Neural progenitor cell (in vitro differentiated cells): ENCODE results near the gene TXNRD1. TPM values are rescaled to one million over a fixed set of nuclear protein-coding genes. Genes with fewer than 3 reads are reported as not detected.

ENCODE experiments used
- DNase-seq: peaks from one replicate; pipeline ENCODE4 v3.0.0-alpha.2; 2016; ENCODE audit warnings: low spot score
- H2AFZ ChIP-seq: fragments of 200-600 bp; sonication (generic); replicated peaks from 2 replicates; pipeline ENCODE4 v1.6.1; 2016; ENCODE audit warnings: antibody characterized with exemption
- H3F3A ChIP-seq: fragments of 200-600 bp; sonication (generic); 2 replicates; pipeline ENCODE4 v1.6.1; 2016; ENCODE audit warnings: antibody characterized with exemption, low read depth
- H3K27ac ChIP-seq: fragments of 200-600 bp; sonication (generic); 2 replicates; pipeline ENCODE4 v1.5.1; 2016; ENCODE audit warnings: mild to moderate bottlenecking
- H3K27me3 ChIP-seq: fragments of 200-600 bp; sonication (generic); 2 replicates; pipeline ENCODE4 v1.6.1; 2016; ENCODE audit warnings: mild to moderate bottlenecking, moderate library complexity
- H3K36me3 ChIP-seq: fragments of 200-600 bp; sonication (generic); 2 replicates; pipeline ENCODE4 v1.5.1; 2016
- H3K4me1 ChIP-seq: fragments of 200-600 bp; sonication (generic); 2 replicates; pipeline ENCODE4 v1.6.1; 2016; ENCODE audit warnings: mixed run types
- H3K4me2 ChIP-seq: fragments of 200-600 bp; sonication (generic); 2 replicates; pipeline ENCODE4 v1.6.1; 2016
- H3K4me3 ChIP-seq: fragments of 200-600 bp; sonication (generic); 2 replicates; pipeline ENCODE4 v1.5.1; 2016
- H3K79me2 ChIP-seq: fragments of 200-600 bp; sonication (generic); 2 replicates; pipeline ENCODE4 v1.6.1; 2016; ENCODE audit warnings: low read depth
- H3K9ac ChIP-seq: fragments of 200-600 bp; sonication (generic); 2 replicates; pipeline ENCODE4 v1.6.1; 2016
- H3K9me3 ChIP-seq: fragments of 200-600 bp; sonication (generic); 2 replicates; pipeline ENCODE4 v1.5.1; 2016; ENCODE audit warnings: low read depth
- H4K20me1 ChIP-seq: fragments of 200-600 bp; sonication (generic); 2 replicates; pipeline ENCODE4 v1.6.1; 2016; ENCODE audit warnings: low read depth
- H3K27ac Mint-ChIP-seq: 3 replicates; pipeline ENCODE4 v1.8.0; 2021; ENCODE audit warnings: mixed read lengths
- H3K27me3 Mint-ChIP-seq: 2 replicates; pipeline ENCODE4 v1.8.0; 2022; ENCODE audit warnings: low read depth, mild to moderate bottlenecking, inconsistent platforms, moderate library complexity, mixed read lengths; ENCODE audit not compliant: insufficient read depth
- H3K36me3 Mint-ChIP-seq: 3 replicates; pipeline ENCODE4 v1.8.0; 2021; ENCODE audit warnings: mixed read lengths
- H3K4me1 Mint-ChIP-seq: 3 replicates; pipeline ENCODE4 v1.8.0; 2021; ENCODE audit warnings: mixed read lengths
- H3K4me3 Mint-ChIP-seq: 3 replicates; pipeline ENCODE4 v1.8.0; 2021; ENCODE audit warnings: mild to moderate bottlenecking, moderate library complexity, mixed read lengths
- H3K9me3 Mint-ChIP-seq: 3 replicates; pipeline ENCODE4 v1.8.0; 2020; ENCODE audit warnings: mixed read lengths
- EZH2 ChIP-seq: fragments of 200-600 bp; sonication (generic); IDR thresholded peaks from 2 replicates; pipeline ENCODE4 v1.6.1; 2017; ENCODE audit warnings: antibody characterized with exemption, mild to moderate bottlenecking, moderate library complexity
- EZH2phosphoT487 ChIP-seq: fragments of 200-600 bp; sonication (generic); IDR thresholded peaks from 2 replicates; pipeline ENCODE4 v1.6.1; 2017; ENCODE audit warnings: antibody characterized with exemption
- total RNA-seq: library from RNA; depleted of rRNA; stranded (reverse); fragments of >200 nt; gene quantifications from 2 replicates; pipeline ENCODE4 v1.2.3, GENCODE V29; 2015; ENCODE audit warnings: low replicate concordance
- TF ChIP-seq, protein P1 (sequence below): fragments of 200-600 bp; sonication (generic); IDR thresholded peaks from 2 replicates; pipeline ENCODE4 v1.5.1; 2017; ENCODE audit warnings: antibody characterized with exemption, mild to moderate bottlenecking

TXNRD1 gene
- total RNA-seq, 1 donor from 2014 or later: 99.8 TPM

DNA sequence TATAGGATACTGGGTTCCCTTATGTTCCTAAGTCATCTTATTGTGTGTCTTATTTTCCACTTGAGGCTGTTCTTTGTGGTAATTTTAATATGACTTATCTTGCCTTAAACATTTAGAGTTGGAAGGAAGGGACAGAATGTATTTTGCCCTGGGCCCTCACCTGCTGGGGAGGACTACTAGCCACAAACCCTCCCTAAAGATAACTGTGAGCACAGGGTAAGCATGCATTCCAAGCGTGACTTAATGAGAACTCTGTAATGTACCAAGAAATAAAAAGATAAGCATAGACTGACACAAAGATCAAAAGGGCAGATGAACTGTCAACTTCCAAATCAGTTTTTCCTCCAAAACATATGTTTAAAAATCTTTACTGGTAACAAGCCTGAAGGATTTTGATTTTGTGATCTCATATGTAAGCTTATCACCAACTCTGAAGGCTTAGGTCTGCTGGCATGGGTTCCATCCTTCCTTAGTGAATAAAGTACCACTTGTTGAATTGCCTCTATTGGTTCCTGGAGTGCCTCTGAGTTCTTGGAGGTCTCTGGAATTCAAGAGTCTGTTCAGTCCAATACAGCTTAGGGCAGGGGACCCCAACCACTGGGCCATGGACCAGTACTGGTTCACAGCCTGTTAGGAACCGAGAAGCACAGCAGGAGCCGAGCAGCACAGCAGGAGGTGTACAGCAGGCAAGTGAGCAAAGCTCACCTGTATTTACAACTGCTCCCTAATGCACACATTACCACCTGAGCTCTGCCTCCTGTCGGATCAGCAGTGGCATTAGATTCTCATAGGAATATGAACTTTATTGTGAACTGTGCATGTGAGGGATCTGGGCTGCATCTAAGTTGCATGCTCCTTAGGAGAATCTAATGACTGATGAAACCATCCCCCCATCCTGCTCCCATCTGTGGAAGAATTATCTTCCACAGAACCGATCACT, 47.8 kb upstream of the TXNRD1 start:
- Mint-ChIP-seq H3K27me3 (peaks cover 2% of the 10 kb centered on the region), H3K27ac (peak overlapping the region; percentile 69), H3K4me1 (peaks cover 18% of the 10 kb centered on the region), H3K9me3 (no peaks in the 10 kb centered on the region), H3K36me3 (peaks cover 2% of the 10 kb centered on the region), H3K4me3 (no peak overlapping the region)
- TF ChIP-seq EZH2phosphoT487 (no peak), EZH2 (no peak)
- TF ChIP-seq, protein P1, sequence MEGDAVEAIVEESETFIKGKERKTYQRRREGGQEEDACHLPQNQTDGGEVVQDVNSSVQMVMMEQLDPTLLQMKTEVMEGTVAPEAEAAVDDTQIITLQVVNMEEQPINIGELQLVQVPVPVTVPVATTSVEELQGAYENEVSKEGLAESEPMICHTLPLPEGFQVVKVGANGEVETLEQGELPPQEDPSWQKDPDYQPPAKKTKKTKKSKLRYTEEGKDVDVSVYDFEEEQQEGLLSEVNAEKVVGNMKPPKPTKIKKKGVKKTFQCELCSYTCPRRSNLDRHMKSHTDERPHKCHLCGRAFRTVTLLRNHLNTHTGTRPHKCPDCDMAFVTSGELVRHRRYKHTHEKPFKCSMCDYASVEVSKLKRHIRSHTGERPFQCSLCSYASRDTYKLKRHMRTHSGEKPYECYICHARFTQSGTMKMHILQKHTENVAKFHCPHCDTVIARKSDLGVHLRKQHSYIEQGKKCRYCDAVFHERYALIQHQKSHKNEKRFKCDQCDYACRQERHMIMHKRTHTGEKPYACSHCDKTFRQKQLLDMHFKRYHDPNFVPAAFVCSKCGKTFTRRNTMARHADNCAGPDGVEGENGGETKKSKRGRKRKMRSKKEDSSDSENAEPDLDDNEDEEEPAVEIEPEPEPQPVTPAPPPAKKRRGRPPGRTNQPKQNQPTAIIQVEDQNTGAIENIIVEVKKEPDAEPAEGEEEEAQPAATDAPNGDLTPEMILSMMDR: no peak
- Histone ChIP-seq H4K20me1 (no peaks in the 10 kb centered on the region), H3F3A (no peaks in the 10 kb centered on the region), H3K27me3 (no peaks in the 10 kb centered on the region), H3K4me2 (no peak overlapping the region), H3K4me3 (no peak overlapping the region), H2AFZ (no peak overlapping the region), H3K9ac (no peak overlapping the region), H3K4me1 (no peaks in the 10 kb centered on the region), H3K36me3 (no peaks in the 10 kb centered on the region), H3K9me3 (no peaks in the 10 kb centered on the region), H3K79me2 (no peaks in the 10 kb centered on the region), H3K27ac (no peak overlapping the region)
- DNase-seq: no peak

- Histone ChIP-seq H2AFZ (no peak overlapping the region), H3K27me3 (no peaks in the 10 kb centered on the region), H3F3A (no peaks in the 10 kb centered on the region), H4K20me1 (no peaks in the 10 kb centered on the region), H3K4me1 (no peaks in the 10 kb centered on the region), H3K9me3 (no peaks in the 10 kb centered on the region), H3K27ac (no peak overlapping the region), H3K36me3 (no peaks in the 10 kb centered on the region), H3K79me2 (no peaks in the 10 kb centered on the region), H3K9ac (no peak overlapping the region), H3K4me2 (no peak overlapping the region), H3K4me3 (no peak overlapping the region)
- H3K4me1 Mint-ChIP-seq: peaks cover 18% of the 10 kb centered on the region
- TF ChIP-seq EZH2phosphoT487 (no peak), EZH2 (no peak)
- TF ChIP-seq, protein P1: no peak
- no peaks in the 10 kb centered on the region for H3K27me3 Mint-ChIP-seq
- H3K4me3 Mint-ChIP-seq: no peak overlapping the region
- no peaks in the 10 kb centered on the region for H3K9me3 Mint-ChIP-seq
- H3K36me3 Mint-ChIP-seq: peaks cover 2% of the 10 kb centered on the region
- DNase-seq: no peak
- no peak overlapping the region for H3K27ac Mint-ChIP-seq
Measured at GRCh38 chr12:104168596-104168995, 47.0 kb upstream of the TXNRD1 start.

GRCh38 chr12:104171785-104172569, 43.6 kb upstream of the TXNRD1 start:
- Mint-ChIP-seq H3K4me3 (no peak overlapping the region), H3K27me3 (no peaks in the 10 kb centered on the region), H3K9me3 (no peaks in the 10 kb centered on the region), H3K36me3 (no peaks in the 10 kb centered on the region), H3K4me1 (no peaks in the 10 kb centered on the region), H3K27ac (no peak overlapping the region)
- DNase-seq: no peak
- no peaks in the 10 kb centered on the region for H3F3A ChIP-seq
- H3K4me3 ChIP-seq: no peak overlapping the region
- H3K9ac ChIP-seq: no peak overlapping the region
- H3K9me3 ChIP-seq: no peaks in the 10 kb centered on the region
- H2AFZ ChIP-seq: peak overlapping the region; percentile 34
- H3K27me3 ChIP-seq: no peaks in the 10 kb centered on the region
- H3K27ac ChIP-seq: no peak overlapping the region
- TF ChIP-seq, protein P1: no peak
- no peak for TF ChIP-seq EZH2phosphoT487
- no peak for TF ChIP-seq EZH2
- H4K20me1 ChIP-seq: no peaks in the 10 kb centered on the region
- no peaks in the 10 kb centered on the region for H3K4me1 ChIP-seq
- H3K36me3 ChIP-seq: no peaks in the 10 kb centered on the region
- no peak overlapping the region for H3K4me2 ChIP-seq
- no peaks in the 10 kb centered on the region for H3K79me2 ChIP-seq
